WTC11 (cell line): ENCODE data around the gene UPF3A.

Source experiments
- GTF2I ChIP-seq: fragments of 250-450 bp; sonication (Bioruptor Pico); conservative IDR thresholded peaks from 2 replicates; pipeline ENCODE4 v1.4.0; 2021; ENCODE audit warnings: mild to moderate bottlenecking
- JUN ChIP-seq: sonication (generic); formaldehyde crosslinking; IDR thresholded peaks from 2 replicates; pipeline ENCODE4 v1.8.0; 2023; ENCODE audit warnings: mild to moderate bottlenecking, missing genetic modification reagents
- MXD4 ChIP-seq: fragments of 250-450 bp; sonication (Bioruptor Pico); IDR thresholded peaks from 2 replicates; pipeline ENCODE4 v1.8.0; 2021; ENCODE audit warnings: mild to moderate bottlenecking, moderate library complexity, borderline replicate concordance
- MYBL2 ChIP-seq: sonication (generic); formaldehyde crosslinking; IDR thresholded peaks from 2 replicates; pipeline ENCODE4 v1.8.1; 2023; ENCODE audit warnings: mild to moderate bottlenecking, moderate library complexity, missing genetic modification reagents
- NR3C1 ChIP-seq: sonication (generic); formaldehyde crosslinking; conservative IDR thresholded peaks from 2 replicates; pipeline ENCODE4 v1.8.1; 2023; ENCODE audit warnings: low read depth, mild to moderate bottlenecking, missing genetic modification reagents
- TEAD1 ChIP-seq: sonication (generic); formaldehyde crosslinking; IDR thresholded peaks from 2 replicates; pipeline ENCODE4 v1.8.0; 2022; ENCODE audit warnings: mild to moderate bottlenecking, missing genetic modification reagents
- TP53 ChIP-seq: sonication (generic); formaldehyde crosslinking; IDR thresholded peaks from 2 replicates; pipeline ENCODE4 v1.8.1; 2023; ENCODE audit warnings: mild to moderate bottlenecking, missing genetic modification reagents
- ZNF423 ChIP-seq: fragments of 250-450 bp; sonication (Bioruptor Pico); IDR thresholded peaks from 2 replicates; pipeline ENCODE4 v2.1.2; 2022; ENCODE audit warnings: mild to moderate bottlenecking, moderate library complexity
- TF ChIP-seq, protein P1 (sequence below): fragments of 200-600 bp; IDR thresholded peaks from 2 replicates; pipeline ENCODE4 v1.8.0; 2022; ENCODE audit warnings: antibody characterized with exemption
- TF ChIP-seq, protein P2 (sequence below): sonication (generic); formaldehyde crosslinking; IDR thresholded peaks from 2 replicates; pipeline ENCODE4 v1.8.1; 2022; ENCODE audit warnings: missing genetic modification reagents, borderline replicate concordance
- TF ChIP-seq, protein P3 (sequence below): sonication (generic); formaldehyde crosslinking; IDR thresholded peaks from 2 replicates; pipeline ENCODE4 v1.8.0; 2022; ENCODE audit warnings: mild to moderate bottlenecking, missing genetic modification reagents
- TF ChIP-seq, protein P4 (sequence below): sonication (generic); formaldehyde crosslinking; conservative IDR thresholded peaks from 2 replicates; pipeline ENCODE4 v1.8.1; 2022; ENCODE audit warnings: mild to moderate bottlenecking, missing genetic modification reagents

DNA sequence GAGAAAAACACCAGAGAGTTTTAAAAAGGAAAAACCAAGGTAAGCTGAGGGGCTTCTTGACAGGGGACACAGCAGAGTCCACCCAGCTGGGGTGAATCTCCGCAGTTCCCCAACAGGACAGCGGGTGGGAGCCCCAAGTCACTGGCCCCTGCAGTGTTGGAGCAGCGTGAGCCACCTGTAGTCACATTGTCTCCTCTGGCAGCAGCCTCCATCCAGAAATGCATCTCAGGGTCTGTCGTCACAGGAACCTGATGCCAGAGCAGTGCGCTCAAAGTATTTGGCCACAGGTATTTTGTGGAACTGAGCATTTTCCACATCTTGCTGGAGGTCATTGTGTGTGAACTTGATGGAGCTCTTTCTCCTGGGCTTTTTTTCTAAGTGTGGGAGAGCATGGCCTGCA is 57.6 kb downstream of the UPF3A start:
- TF ChIP-seq, protein P1, sequence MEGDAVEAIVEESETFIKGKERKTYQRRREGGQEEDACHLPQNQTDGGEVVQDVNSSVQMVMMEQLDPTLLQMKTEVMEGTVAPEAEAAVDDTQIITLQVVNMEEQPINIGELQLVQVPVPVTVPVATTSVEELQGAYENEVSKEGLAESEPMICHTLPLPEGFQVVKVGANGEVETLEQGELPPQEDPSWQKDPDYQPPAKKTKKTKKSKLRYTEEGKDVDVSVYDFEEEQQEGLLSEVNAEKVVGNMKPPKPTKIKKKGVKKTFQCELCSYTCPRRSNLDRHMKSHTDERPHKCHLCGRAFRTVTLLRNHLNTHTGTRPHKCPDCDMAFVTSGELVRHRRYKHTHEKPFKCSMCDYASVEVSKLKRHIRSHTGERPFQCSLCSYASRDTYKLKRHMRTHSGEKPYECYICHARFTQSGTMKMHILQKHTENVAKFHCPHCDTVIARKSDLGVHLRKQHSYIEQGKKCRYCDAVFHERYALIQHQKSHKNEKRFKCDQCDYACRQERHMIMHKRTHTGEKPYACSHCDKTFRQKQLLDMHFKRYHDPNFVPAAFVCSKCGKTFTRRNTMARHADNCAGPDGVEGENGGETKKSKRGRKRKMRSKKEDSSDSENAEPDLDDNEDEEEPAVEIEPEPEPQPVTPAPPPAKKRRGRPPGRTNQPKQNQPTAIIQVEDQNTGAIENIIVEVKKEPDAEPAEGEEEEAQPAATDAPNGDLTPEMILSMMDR, result no peak
- TF ChIP-seq MXD4 (CRISPR knock-in tag), result no peak
- TF ChIP-seq, protein P2, sequence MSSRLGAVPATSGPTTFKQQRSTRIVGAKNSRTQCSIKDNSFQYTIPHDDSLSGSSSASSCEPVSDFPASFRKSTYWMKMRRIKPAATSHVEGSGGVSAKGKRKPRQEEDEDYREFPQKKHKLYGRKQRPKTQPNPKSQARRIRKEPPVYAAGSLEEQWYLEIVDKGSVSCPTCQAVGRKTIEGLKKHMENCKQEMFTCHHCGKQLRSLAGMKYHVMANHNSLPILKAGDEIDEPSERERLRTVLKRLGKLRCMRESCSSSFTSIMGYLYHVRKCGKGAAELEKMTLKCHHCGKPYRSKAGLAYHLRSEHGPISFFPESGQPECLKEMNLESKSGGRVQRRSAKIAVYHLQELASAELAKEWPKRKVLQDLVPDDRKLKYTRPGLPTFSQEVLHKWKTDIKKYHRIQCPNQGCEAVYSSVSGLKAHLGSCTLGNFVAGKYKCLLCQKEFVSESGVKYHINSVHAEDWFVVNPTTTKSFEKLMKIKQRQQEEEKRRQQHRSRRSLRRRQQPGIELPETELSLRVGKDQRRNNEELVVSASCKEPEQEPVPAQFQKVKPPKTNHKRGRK (CRISPR knock-in tag), result no peak
- TF ChIP-seq ZNF423, result peak; percentile 40; the same call in 1 of the 2 replicates
- TF ChIP-seq TEAD1 (CRISPR knock-in tag), result no peak
- no peak for TF ChIP-seq MYBL2 (CRISPR knock-in tag)
- TF ChIP-seq, protein P3, sequence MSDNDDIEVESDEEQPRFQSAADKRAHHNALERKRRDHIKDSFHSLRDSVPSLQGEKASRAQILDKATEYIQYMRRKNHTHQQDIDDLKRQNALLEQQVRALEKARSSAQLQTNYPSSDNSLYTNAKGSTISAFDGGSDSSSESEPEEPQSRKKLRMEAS, result no peak
- TF ChIP-seq GTF2I (CRISPR knock-in tag), result no peak
- no peak for TF ChIP-seq TP53 (CRISPR knock-in tag)
- TF ChIP-seq JUN (CRISPR knock-in tag), result no peak
- TF ChIP-seq, protein P4, sequence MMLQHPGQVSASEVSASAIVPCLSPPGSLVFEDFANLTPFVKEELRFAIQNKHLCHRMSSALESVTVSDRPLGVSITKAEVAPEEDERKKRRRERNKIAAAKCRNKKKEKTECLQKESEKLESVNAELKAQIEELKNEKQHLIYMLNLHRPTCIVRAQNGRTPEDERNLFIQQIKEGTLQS (CRISPR knock-in tag), result no peak
- no peak for TF ChIP-seq NR3C1 (CRISPR knock-in tag)
